WTC11 (cell line): ENCODE results near the gene PFKFB3.

ENCODE experiments used
- ATF2 ChIP-seq: sonication (generic); formaldehyde crosslinking; IDR thresholded peaks from 2 replicates; pipeline ENCODE4 v1.8.1; 2022; ENCODE audit warnings: low read depth, missing genetic modification reagents, borderline replicate concordance
- CTCF ChIP-seq: fragments of 200-600 bp; IDR thresholded peaks from 2 replicates; pipeline ENCODE4 v1.8.0; 2022; ENCODE audit warnings: antibody characterized with exemption
- E2F1 ChIP-seq: sonication (generic); formaldehyde crosslinking; IDR thresholded peaks from 2 replicates; pipeline ENCODE4 v1.8.0; 2022; ENCODE audit warnings: mild to moderate bottlenecking, missing genetic modification reagents
- ERG ChIP-seq: fragments of 250-450 bp; sonication (Bioruptor Pico); IDR thresholded peaks from 2 replicates; pipeline ENCODE4 v1.8.0; 2021; ENCODE audit warnings: mild to moderate bottlenecking
- ESRRA ChIP-seq: sonication (generic); formaldehyde crosslinking; IDR thresholded peaks from 2 replicates; pipeline ENCODE4 v1.8.1; 2022; ENCODE audit warnings: mild to moderate bottlenecking, missing genetic modification reagents, borderline replicate concordance
- HMGXB4 ChIP-seq: sonication (generic); formaldehyde crosslinking; IDR thresholded peaks from 2 replicates; pipeline ENCODE4 v1.8.1; 2023; ENCODE audit warnings: mild to moderate bottlenecking, moderate library complexity, missing genetic modification reagents
- MAX ChIP-seq: sonication (generic); formaldehyde crosslinking; IDR thresholded peaks from 2 replicates; pipeline ENCODE4 v1.8.0; 2022; ENCODE audit warnings: mild to moderate bottlenecking, missing genetic modification reagents
- MLX ChIP-seq: sonication (generic); formaldehyde crosslinking; IDR thresholded peaks from 2 replicates; pipeline ENCODE4 v1.8.1; 2023; ENCODE audit warnings: mild to moderate bottlenecking, missing genetic modification reagents, moderate library complexity
- NR1H2 ChIP-seq: sonication (generic); formaldehyde crosslinking; IDR thresholded peaks from 2 replicates; pipeline ENCODE4 v1.9.0; 2021; ENCODE audit warnings: mild to moderate bottlenecking, moderate library complexity, missing genetic modification reagents
- PREB ChIP-seq: sonication (generic); formaldehyde crosslinking; IDR thresholded peaks from 2 replicates; pipeline ENCODE4 v1.8.1; 2022; ENCODE audit warnings: mild to moderate bottlenecking, missing genetic modification reagents, moderate library complexity, borderline replicate concordance
- TCF7 ChIP-seq: sonication (generic); formaldehyde crosslinking; IDR thresholded peaks from 2 replicates; pipeline ENCODE4 v1.8.0; 2022; ENCODE audit warnings: mild to moderate bottlenecking, low read depth, missing genetic modification reagents, moderate library complexity
- ZBTB21 ChIP-seq: sonication (generic); formaldehyde crosslinking; IDR thresholded peaks from 2 replicates; pipeline ENCODE4 v1.8.1; 2023; ENCODE audit warnings: mild to moderate bottlenecking, missing genetic modification reagents, borderline replicate concordance

GRCh38 chr10:6249698-6250097, 47.0 kb downstream of the PFKFB3 start:
- TF ChIP-seq E2F1 (CRISPR knock-in tag) (no peak), CTCF (no peak), NR1H2 (CRISPR knock-in tag) (no peak), MLX (CRISPR knock-in tag) (no peak), TCF7 (no peak), PREB (CRISPR knock-in tag) (no peak), MAX (CRISPR knock-in tag) (no peak), ERG (CRISPR knock-in tag) (no peak), ESRRA (no peak), ATF2 (CRISPR knock-in tag) (no peak), ZBTB21 (CRISPR knock-in tag) (no peak), HMGXB4 (no peak)
